Mammary epithelial cell (primary cell): ENCODE results near the gene GAB2.

ENCODE experiments used
- EZH2 ChIP-seq: IDR thresholded peaks from 2 replicates; pipeline ENCODE4 v1.6.1; 2012; ENCODE audit warnings: low read length, inconsistent platforms, borderline replicate concordance
- TF ChIP-seq, protein P1 (sequence below), 2 donors: IDR thresholded peaks in 1 of 2; conservative IDR thresholded peaks in 1 of 2; 2 replicates each; pipeline ENCODE4 v1.5.1; 2011 to 2012; ENCODE audit warnings: inconsistent platforms in 2 of 2, low read length in 2 of 2, mild to moderate bottlenecking in 2 of 2, control low read depth in 1 of 2, low read depth in 1 of 2; ENCODE audit not compliant: insufficient read depth in 1 of 2; ENCODE audit errors: extremely low read depth in 1 of 2

DNA sequence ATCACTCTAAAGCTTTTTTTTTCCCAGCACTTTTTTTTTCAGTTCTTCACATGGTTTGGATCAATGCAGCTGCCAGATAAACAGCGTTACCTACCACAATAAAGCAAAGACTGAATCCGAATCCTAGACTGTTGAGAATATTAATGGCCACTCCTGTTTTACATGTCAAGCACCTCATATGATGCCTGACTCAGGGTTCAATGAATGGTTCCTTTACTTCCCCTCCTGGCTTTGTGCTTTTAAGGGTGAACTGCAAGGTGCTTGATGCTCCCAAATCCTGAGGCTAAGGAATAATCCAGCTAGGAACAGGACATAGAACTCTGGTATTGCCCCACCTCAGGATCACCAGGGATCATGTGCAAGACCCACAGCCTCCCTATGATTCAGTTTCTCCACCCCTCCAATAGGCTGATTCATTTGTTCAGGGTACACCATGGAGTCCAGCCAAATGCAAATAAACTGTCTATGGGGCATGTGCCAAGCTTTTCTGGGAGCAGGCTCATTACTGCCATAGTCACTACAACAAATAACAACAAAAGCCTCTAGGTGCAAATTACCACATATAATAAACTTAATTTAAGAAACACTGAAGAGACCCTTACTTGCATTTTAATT is 104.3 kb downstream of the GAB2 start:
- TF ChIP-seq, protein P1, sequence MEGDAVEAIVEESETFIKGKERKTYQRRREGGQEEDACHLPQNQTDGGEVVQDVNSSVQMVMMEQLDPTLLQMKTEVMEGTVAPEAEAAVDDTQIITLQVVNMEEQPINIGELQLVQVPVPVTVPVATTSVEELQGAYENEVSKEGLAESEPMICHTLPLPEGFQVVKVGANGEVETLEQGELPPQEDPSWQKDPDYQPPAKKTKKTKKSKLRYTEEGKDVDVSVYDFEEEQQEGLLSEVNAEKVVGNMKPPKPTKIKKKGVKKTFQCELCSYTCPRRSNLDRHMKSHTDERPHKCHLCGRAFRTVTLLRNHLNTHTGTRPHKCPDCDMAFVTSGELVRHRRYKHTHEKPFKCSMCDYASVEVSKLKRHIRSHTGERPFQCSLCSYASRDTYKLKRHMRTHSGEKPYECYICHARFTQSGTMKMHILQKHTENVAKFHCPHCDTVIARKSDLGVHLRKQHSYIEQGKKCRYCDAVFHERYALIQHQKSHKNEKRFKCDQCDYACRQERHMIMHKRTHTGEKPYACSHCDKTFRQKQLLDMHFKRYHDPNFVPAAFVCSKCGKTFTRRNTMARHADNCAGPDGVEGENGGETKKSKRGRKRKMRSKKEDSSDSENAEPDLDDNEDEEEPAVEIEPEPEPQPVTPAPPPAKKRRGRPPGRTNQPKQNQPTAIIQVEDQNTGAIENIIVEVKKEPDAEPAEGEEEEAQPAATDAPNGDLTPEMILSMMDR (conservative IDR thresholded peaks at IDR 0.05 in 1 of 2, IDR thresholded peaks at IDR 0.05 in 1 of 2; ENCODE audit: extremely low read depth in 1 of 2, insufficient read depth in 1 of 2, low read depth in 1 of 2, low read length in 2 of 2), result no peak
- TF ChIP-seq EZH2, result no peak
